Fibroblast of mammary gland (primary cell): ENCODE data around the gene GABARAP.

ENCODE experiments used
- DNase-seq: peaks from one replicate; pipeline ENCODE4 v3.0.0-alpha.2; 2010; ENCODE audit warnings: low read depth
- H3K4me3 ChIP-seq: 2 replicates; pipeline ENCODE4 v1.5.1; 2011; ENCODE audit warnings: low read depth, mild to moderate bottlenecking, low read length, moderate library complexity; ENCODE audit not compliant: control insufficient read depth
- CTCF ChIP-seq: conservative IDR thresholded peaks from 2 replicates; pipeline ENCODE4 v1.5.1; 2011; ENCODE audit warnings: low read depth, low read length, inconsistent platforms; ENCODE audit not compliant: control insufficient read depth, insufficient read depth

GABARAP gene

GRCh38 chr17:7225711-7226331, 16.4 kb downstream of the GABARAP start:
- no peak overlapping the region for H3K4me3 ChIP-seq
- DNase-seq = no peak
- TF ChIP-seq CTCF = no peak

DNA sequence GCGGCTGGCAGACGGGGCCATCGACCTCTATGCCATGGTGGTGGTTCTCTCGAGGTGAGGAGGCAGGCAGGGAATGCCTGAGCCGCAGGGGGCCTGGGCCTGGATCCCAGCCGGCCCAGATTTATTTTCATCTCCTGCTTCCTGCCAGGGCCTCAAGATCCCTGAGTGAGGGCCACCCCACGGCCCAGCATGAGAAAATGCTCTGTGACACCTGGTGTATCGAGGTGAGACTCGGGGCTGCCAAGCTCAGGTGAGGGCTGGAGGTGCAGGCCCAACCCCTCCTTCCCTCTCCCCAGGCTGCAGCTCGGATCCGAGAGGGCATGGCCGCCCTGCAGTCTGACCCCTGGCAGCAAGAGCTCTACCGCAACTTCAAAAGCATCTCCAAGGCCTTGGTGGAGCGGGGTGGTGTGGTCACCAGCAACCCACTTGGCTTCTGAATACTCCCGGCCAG, 17.6 kb downstream of the GABARAP start:
- TF ChIP-seq CTCF = no peak
- H3K4me3 ChIP-seq = no peak overlapping the region
- DNase-seq = no peak

- H3K4me3 ChIP-seq = no peak overlapping the region
- no peak for DNase-seq
- TF ChIP-seq CTCF = no peak
Measured at GRCh38 chr17:7224110-7224509, 18.1 kb downstream of the GABARAP start.

- TF ChIP-seq CTCF = no peak
Measured at GRCh38 chr17:7223375-7223774, 18.9 kb downstream of the GABARAP start.

DNA sequence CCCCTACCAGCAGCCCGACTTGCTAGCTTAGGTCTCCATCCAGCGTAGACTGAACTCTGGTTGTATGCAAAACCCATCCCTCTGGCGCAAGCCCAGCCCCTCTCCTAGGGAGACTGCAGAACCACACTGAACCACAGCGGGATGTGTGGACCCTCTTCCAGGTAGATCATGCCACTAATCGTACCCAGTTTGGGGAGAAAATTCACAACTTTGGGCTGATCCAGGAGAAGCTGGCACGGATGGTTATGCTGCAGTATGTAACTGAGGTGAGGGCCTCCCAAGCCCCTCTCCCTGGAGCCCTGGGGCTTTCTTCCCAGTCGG, 19.3 kb downstream of the GABARAP start:
- no peak overlapping the region for H3K4me3 ChIP-seq
- no peak for DNase-seq
- no peak for TF ChIP-seq CTCF

More at GRCh38 chr17:7223375-7223774, 18.9 kb downstream of the GABARAP start:
- no peak overlapping the region for H3K4me3 ChIP-seq
- DNase-seq = no peak

DNA sequence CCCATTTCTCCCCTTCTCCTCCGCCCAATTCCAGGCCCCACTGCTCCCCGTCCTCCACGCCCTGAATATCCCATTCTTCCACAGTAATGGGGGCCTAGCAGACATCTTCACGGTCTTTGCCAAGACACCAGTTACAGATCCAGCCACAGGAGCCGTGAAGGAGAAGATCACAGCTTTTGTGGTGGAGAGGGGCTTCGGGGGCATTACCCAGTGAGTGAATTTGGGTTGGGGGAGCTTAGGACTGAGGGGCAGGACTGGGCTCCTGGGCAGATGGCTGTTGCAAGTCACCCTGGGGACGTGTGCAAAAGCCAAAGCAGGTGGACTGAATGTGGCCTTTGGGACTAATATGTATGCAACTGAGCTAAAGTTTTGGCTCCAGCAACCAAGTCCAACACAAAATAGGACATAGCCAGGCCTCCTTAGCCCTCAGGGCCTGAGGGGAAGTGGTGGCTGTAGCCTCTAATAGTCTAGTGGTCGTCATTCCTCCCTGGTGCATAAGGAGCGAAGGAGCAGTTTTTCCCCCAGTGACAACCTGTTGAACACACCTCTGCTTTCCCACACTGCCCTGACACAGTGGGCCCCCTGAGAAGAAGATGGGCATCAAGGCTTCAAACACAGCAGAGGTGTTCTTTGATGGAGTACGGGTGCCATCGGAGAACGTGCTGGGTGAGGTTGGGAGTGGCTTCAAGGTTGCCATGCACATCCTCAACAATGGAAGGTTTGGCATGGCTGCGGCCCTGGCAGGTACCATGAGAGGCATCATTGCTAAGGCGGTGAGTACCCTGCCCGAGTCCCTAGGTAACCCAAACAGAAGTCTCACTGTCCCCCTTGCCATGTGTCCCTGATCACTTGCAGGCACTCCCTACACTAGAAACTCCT, 19.9 kb downstream of the GABARAP start:
- TF ChIP-seq CTCF = no peak
- no peak for DNase-seq
- no peak overlapping the region for H3K4me3 ChIP-seq
